Measurements from ENCODE around the gene NRARP.

The NRARP gene

GRCh38 chr9:137310189-137311052 is 8.3 kb upstream of the NRARP start:
- DNase-seq, result no peak

GRCh38 chr9:137309368-137310188 is 7.5 kb upstream of the NRARP start:
- DNase-seq, result no peak

- DNase-seq, result no peak
These were observed 6.1 kb upstream of the NRARP start for GRCh38 chr9:137308057-137308619.

GRCh38 chr9:137307255-137308056 is 5.4 kb upstream of the NRARP start:
- no peak for DNase-seq

GRCh38 chr9:137306850-137307254 is 4.8 kb upstream of the NRARP start:
- no peak for DNase-seq

GRCh38 chr9:137306066-137306849 is 4.2 kb upstream of the NRARP start:
- DNase-seq, result no peak

- no peak for DNase-seq
These were observed 3.7 kb upstream of the NRARP start for GRCh38 chr9:137305798-137306065.

- no peak for DNase-seq
These were observed 3.2 kb upstream of the NRARP start for GRCh38 chr9:137305060-137305797.

GRCh38 chr9:137304383-137305059 is 2.5 kb upstream of the NRARP start:
- DNase-seq, result no peak

GRCh38 chr9:137303893-137304382 is 1.9 kb upstream of the NRARP start:
- no peak for DNase-seq

GRCh38 chr9:137303151-137303892 is 1.3 kb upstream of the NRARP start:
- DNase-seq, result no peak

- DNase-seq, result no peak
These were observed 529 bp upstream of the NRARP start for GRCh38 chr9:137302449-137303150.

GRCh38 chr9:137301081-137301947 is 757 bp downstream of the NRARP start:
- DNase-seq, result peak; percentile 41

- peak; percentile 45 for DNase-seq
These were observed 1.4 kb downstream of the NRARP start for GRCh38 chr9:137300567-137301080.

GRCh38 chr9:137299938-137300337 is 2.1 kb downstream of the NRARP start:
- DNase-seq, result peak; percentile 57

- DNase-seq, result no peak
These were observed 2.9 kb downstream of the NRARP start for GRCh38 chr9:137299203-137299565.

- peak; percentile 32 for DNase-seq
These were observed 3.5 kb downstream of the NRARP start for GRCh38 chr9:137298401-137299202.

Data from midbrain (tissue), 1 donor.